Lung (tissue), 12 donors: ENCODE data around the gene PTPRG. TPM values are rescaled to one million over a fixed set of nuclear protein-coding genes. Genes with fewer than 3 reads are reported as not detected.

Experiments
- ATAC-seq: fragments of 200-7000 bp; cut with Tn5 transposase; one replicate; pipeline ENCODE4 v1.9.1; 2020; ENCODE audit warnings: moderate number of reproducible peaks; ENCODE audit not compliant: insufficient read depth, low FRiP score
- DNase-seq, 3 donors: peaks; one replicate each; pipeline ENCODE4 v3.0.0-alpha.2; 2013 to 2017
- H3K27ac ChIP-seq, 2 donors: one replicate each; pipeline ENCODE4 v1.5.1; 2013; ENCODE audit warnings: mild to moderate bottlenecking in 2 of 2, moderate library complexity in 2 of 2, control low read depth in 1 of 2, inconsistent platforms in 1 of 2, low read depth in 1 of 2, low read length in 1 of 2
- H3K27me3 ChIP-seq, 3 donors: one replicate each; pipeline ENCODE4 v1.5.1; 2013; ENCODE audit warnings: low read length in 2 of 3; ENCODE audit not compliant: control insufficient read depth in 3 of 3, insufficient read depth in 3 of 3
- H3K36me3 ChIP-seq, 4 donors: one replicate each; pipeline ENCODE4 v1.5.1; 2013; ENCODE audit warnings: low read length in 4 of 4, mild to moderate bottlenecking in 1 of 4, moderate library complexity in 1 of 4; ENCODE audit not compliant: control insufficient read depth in 4 of 4, insufficient read depth in 4 of 4
- H3K4me1 ChIP-seq, 5 donors: one replicate each; pipeline ENCODE4 v1.5.1; 2013; ENCODE audit warnings: low read length in 5 of 5, mild to moderate bottlenecking in 2 of 5, moderate library complexity in 1 of 5; ENCODE audit not compliant: control insufficient read depth in 5 of 5, insufficient read depth in 5 of 5
- H3K4me3 ChIP-seq: one replicate; pipeline ENCODE4 v1.5.1; 2013; ENCODE audit warnings: mild to moderate bottlenecking, control low read depth, moderate library complexity
- H3K9ac ChIP-seq, 2 donors: one replicate each; pipeline ENCODE4 v1.5.1; 2013; ENCODE audit warnings: low read length in 2 of 2, control low read depth in 1 of 2; ENCODE audit not compliant: insufficient read depth in 1 of 2
- H3K9me3 ChIP-seq, 4 donors: one replicate each; pipeline ENCODE4 v1.5.1; 2013; ENCODE audit warnings: low read length in 3 of 4, mild to moderate bottlenecking in 1 of 4, moderate library complexity in 1 of 4; ENCODE audit not compliant: control insufficient read depth in 4 of 4, insufficient read depth in 3 of 4
- WGBS, 2 donors: extraction: QIAGEN DNeasy Blood & Tissue Kit; methylation state at CpG; one replicate each; pipeline ENCODE4 v1.1.7; 2013; 5-methylcytosine and 5-hydroxymethylcytosine counted together
- polyA plus RNA-seq, 2 donors: library from polyadenylated mRNA; stranded (reverse); fragments of 200-250 nt; gene quantifications; one replicate each; pipeline ENCODE4 v1.2.1, GENCODE V29; 2013
- total RNA-seq, 2 donors: library from RNA; depleted of rRNA in 1 of 2; stranded (reverse); fragments of >200 nt in 1 of 2; gene quantifications; one replicate each; pipeline ENCODE4 v1.2.1, GENCODE V29; 2014 to 2021
- TF ChIP-seq, protein P1 (sequence below): IDR thresholded peaks from 2 replicates; pipeline ENCODE4 v1.5.1; 2012; ENCODE audit warnings: mild to moderate bottlenecking; ENCODE audit errors: control extremely low read depth, extremely low read depth
- donor health status: control.
- donor health status: control.
- donor health status: Bipolar disorder and iron deficiency.
- donor health status: healthy.
- donor health status: DM: yes; HTN: yes; CAD: no.

The PTPRG gene
- total and polyA plus RNA-seq, 4 donors = 8.5 to 131 (median 75.9) TPM

GRCh38 chr3:62242831-62243509, 681.6 kb downstream of the PTPRG start:
- no peaks in the 10 kb centered on the region for H3K9me3 ChIP-seq
- peaks cover 0 to 14% (median 0%) of the 10 kb centered on the region in 5 donors for H3K4me1 ChIP-seq
- no peak overlapping the region for H3K9ac ChIP-seq
- TF ChIP-seq, protein P1, sequence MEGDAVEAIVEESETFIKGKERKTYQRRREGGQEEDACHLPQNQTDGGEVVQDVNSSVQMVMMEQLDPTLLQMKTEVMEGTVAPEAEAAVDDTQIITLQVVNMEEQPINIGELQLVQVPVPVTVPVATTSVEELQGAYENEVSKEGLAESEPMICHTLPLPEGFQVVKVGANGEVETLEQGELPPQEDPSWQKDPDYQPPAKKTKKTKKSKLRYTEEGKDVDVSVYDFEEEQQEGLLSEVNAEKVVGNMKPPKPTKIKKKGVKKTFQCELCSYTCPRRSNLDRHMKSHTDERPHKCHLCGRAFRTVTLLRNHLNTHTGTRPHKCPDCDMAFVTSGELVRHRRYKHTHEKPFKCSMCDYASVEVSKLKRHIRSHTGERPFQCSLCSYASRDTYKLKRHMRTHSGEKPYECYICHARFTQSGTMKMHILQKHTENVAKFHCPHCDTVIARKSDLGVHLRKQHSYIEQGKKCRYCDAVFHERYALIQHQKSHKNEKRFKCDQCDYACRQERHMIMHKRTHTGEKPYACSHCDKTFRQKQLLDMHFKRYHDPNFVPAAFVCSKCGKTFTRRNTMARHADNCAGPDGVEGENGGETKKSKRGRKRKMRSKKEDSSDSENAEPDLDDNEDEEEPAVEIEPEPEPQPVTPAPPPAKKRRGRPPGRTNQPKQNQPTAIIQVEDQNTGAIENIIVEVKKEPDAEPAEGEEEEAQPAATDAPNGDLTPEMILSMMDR = no peak
- H3K27me3 ChIP-seq = no peaks in the 10 kb centered on the region
- H3K27ac ChIP-seq = no peak overlapping the region
- H3K36me3 ChIP-seq = peaks cover 0 to 6% (median under 1%) of the 10 kb centered on the region in 4 donors
- ATAC-seq (no peak), DNase-seq (no peak)
- H3K4me3 ChIP-seq = no peak overlapping the region
- 92 to 93% methylated on average over 12 of the region's 12 CpGs for WGBS, 2 donors

DNA sequence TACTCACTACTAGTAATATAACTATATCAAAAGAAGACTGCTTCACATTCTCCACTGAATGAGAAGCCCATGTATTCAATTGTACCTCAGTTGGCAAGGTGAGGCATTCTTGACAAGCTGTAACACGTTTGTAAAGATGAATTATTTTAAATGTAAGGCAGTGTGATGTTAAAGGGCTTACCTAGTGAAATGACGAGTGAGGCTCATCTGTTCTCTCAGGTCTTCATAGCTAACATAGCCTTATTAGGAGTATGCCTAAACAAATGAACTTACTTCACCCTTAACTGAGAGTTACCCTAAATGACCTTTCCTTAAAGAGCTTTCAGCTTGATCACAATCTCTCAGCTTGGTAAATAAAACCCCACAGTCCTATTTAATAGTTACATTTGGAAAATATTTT, 684.7 kb downstream of the PTPRG start:
- WGBS, 2 donors = 37 to 60% methylated on average over 2 of the region's 2 CpGs
- Histone ChIP-seq H3K9me3 (no peaks in the 10 kb centered on the region), H3K4me3 (no peak overlapping the region), H3K27ac (no peak overlapping the region), H3K9ac (no peak overlapping the region), H3K36me3 (peaks cover 0 to 6% (median under 1%) of the 10 kb centered on the region in 4 donors), H3K27me3 (no peaks in the 10 kb centered on the region), H3K4me1 (peaks cover 0 to 14% (median under 1%) of the 10 kb centered on the region in 5 donors)
- TF ChIP-seq, protein P1 = no peak
- DNase-seq = no peak
- no peak for ATAC-seq

DNA sequence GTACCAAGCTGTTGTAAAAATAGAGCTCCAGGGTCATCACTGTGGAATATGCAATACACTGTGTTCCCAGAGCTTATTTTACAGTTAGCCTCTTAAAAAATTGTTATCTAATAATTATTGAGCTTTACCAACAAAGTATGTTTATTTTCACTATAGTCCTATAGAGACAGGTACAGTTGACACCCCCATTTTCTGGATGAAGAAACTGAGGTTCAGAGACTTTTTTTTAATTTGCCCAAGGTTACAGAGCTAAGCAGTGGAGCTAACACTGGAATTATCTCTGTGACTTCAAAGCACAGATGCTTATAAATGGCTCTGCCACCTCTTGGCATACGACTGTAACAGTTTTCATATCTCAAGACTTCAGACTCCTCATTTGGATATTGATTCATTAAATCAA, 685.6 kb downstream of the PTPRG start:
- no peaks in the 10 kb centered on the region for H3K9me3 ChIP-seq
- TF ChIP-seq, protein P1 = no peak
- H3K36me3 ChIP-seq = peaks cover 0 to 6% (median under 1%) of the 10 kb centered on the region in 4 donors
- no peaks in the 10 kb centered on the region for H3K27me3 ChIP-seq
- H3K9ac ChIP-seq = no peak overlapping the region
- no peak overlapping the region for H3K27ac ChIP-seq
- 93 to 100% methylated on average over 1 of the region's 1 CpG for WGBS, 2 donors
- H3K4me3 ChIP-seq = no peak overlapping the region
- H3K4me1 ChIP-seq = peaks cover 0 to 15% (median 0%) of the 10 kb centered on the region in 5 donors
- DNase-seq = no peak
- ATAC-seq = no peak
